HT1080 (cell line): ENCODE results near the gene STAT6. TPM values are rescaled to one million over a fixed set of nuclear protein-coding genes. Genes with fewer than 3 reads are reported as not detected.

ENCODE experiments used
- DNase-seq: peaks from one replicate; pipeline ENCODE4 v3.0.0-alpha.2; 2015; ENCODE audit warnings: low read depth
- total RNA-seq: library from RNA; depleted of rRNA; stranded (reverse); fragments of >200 nt; shearing (Covaris generic); gene quantifications from 2 replicates; pipeline ENCODE4 v1.2.3, GENCODE V29; 2014

STAT6 gene
- total RNA-seq, 1 experiment from 2014 or later: 118 TPM

DNA sequence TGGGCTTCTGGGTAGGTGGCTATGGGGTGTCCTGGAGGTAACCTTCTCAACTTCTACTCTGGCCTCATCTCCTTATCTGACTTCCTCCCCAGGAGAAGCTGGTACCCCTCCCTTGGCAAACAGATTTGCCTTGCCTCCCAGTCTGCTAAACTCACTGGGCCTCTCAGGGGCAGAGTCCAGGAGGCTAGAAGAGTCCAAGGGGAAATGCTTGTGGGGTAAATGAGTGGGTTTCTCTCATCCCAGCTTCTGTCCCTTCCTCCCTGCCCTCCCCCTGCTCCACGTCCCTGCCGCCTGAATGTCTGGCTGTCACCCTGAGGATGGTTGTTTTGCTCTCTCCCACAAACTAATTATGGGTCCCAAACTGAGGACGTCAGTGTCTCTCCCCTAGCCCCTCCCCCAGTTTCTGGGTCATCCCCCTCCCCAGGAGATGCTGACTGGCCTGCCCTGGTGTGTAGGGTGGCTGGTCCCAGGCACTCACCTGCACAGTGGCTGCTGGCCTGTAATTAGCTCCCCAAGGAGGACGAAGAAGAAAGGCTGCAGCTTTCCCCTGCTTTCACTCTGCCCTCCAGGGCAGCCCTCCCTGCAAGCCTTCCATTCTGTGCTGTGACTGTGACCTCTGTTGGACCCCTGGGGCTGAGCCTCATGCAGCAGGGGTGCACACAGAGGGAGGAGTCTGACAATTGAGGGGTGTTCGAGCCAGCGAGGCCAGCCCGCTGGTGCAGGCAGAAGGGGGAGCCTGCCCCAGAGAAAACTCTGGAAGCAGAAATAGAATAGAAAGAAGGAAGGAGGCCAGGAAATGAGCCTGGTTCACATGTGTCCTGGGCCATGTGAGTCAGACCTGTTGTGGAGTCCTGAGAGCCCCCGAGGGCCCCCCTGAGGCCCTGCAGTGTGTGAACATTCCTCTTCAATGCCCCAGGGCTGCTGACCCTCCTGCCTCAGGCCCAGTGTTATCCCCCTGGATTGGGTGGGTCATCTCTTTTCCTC lies 36.1 kb upstream of the STAT6 start, which contains the start of gene LRP1-AS:
Gene LRP1-AS, minus strand, starts transcription at position 659 of the 984 bp plus-strand sequence.
- DNase-seq: peak; percentile 68

DNA sequence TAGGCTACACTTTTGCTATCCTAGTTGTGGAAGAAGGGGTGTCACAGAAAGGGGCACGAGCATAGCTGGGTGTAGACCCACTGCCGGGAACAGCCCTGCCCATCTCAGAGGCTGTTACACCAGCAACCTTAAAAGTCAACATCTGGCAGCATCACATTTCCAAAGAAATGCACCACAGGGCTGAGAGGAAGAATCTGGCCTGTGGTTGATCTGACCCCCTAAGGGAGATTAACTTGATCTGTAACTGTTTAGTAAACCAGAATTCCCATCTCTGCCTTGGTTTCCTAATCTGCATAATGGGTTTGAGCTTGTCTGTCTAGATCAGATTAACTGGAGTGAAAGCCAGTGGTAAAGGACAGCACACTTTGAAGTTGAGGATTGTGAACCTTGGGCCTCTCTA lies 34.9 kb upstream of the STAT6 start:
- no peak for DNase-seq

DNA sequence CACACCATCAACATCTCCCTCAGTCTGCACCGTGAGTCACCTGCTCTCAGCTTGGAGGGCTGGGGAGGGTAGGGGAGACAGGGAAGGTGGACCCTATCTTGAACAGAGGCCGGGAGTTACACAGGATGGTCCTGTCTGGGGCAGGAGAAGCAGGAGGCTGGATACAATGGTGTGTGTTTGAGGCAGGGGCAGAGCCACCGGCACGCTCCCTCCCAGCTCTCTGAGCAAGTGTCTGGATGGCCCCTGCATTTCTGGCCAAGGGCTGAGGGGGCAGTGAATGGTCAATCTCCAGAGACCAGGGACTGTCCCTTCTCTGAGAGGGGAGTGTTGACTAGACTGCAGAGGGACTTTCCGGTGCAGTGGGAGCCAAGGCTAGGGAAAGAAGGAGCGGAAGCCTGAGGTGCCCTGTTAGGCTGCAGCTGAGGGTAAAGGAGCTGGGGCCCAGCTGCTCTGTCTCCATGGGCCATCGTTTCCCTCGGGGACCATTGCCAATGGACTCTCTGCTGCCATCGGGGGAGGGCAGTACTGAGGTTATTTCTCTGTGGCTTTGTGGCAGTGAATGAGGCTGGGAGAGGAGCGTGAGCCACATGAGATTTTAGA lies 34.4 kb upstream of the STAT6 start:
- no peak for DNase-seq

DNA sequence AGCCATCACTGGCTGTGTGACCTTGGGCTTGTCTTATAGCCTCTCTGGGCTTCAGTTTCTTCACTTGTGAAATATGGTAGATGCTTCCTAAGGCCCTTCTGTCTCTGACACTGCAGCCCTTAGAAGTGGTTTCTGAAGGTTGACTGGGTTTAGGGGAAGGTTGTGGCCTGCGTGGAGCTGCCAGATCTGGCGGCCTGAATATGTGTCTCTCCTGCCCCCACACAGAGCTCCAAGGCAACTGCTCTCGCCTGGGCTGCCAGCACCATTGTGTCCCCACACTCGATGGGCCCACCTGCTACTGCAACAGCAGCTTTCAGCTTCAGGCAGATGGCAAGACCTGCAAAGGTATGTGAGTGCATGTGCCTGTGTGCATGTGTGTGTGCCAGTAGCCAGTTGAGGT lies 32.3 kb upstream of the STAT6 start:
- DNase-seq: no peak

DNA sequence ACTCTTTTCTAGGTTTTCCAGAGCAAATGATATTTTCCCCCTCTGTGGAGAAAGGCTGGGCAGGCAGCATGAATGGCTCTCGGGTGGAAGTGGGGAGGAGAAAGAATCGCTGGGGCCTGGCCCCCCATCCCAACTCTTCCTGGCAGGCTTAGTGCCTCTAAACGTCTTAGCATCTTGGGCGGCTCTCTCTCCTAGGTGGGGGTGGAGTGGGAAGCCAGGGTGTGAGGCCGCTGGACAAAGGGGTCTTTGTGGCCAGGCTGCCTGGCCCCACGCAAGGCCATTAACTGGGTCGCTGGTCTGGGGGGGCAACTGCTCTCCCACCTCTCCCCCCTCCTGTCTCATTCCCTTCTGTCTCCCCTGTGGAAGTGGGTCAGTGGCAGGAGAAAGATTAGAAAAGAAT lies 31.6 kb upstream of the STAT6 start:
- no peak for DNase-seq

DNA sequence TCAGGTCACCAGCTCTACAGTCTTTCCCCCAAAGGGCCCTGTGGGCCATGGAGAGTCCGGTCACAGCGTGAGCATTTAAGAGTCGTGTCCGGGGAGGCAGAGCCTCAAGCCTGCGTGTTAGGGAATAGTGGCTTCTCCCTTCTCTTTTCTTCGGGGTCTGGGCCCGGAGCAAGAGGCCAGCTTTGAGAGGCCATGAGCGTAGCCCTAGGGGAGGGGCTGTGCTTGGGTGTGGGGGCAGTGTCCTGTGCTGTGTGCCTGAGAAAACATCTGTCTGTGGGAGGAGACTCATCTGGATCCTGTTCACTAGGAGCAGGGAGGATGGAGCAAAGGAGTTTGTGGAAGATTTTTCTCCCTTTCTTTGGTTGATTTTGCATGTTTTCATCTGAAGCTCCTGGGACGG lies 31.0 kb upstream of the STAT6 start:
- DNase-seq: no peak

DNA sequence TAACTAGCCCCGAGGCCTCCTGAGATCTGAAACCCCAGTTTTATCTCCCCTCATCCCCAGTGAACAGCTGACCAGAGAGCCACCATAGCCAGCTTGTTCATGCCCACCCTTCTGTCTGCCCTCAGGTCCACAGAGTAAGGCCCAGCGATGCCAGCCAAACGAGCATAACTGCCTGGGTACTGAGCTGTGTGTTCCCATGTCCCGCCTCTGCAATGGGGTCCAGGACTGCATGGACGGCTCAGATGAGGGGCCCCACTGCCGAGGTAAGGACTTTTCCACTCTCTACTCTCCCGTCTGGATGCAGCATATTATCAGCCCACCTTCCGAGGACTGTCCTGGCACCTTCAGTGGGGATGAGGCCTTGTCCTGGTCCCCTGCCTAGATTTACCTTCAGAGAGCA lies 30.1 kb upstream of the STAT6 start:
- no peak for DNase-seq

DNA sequence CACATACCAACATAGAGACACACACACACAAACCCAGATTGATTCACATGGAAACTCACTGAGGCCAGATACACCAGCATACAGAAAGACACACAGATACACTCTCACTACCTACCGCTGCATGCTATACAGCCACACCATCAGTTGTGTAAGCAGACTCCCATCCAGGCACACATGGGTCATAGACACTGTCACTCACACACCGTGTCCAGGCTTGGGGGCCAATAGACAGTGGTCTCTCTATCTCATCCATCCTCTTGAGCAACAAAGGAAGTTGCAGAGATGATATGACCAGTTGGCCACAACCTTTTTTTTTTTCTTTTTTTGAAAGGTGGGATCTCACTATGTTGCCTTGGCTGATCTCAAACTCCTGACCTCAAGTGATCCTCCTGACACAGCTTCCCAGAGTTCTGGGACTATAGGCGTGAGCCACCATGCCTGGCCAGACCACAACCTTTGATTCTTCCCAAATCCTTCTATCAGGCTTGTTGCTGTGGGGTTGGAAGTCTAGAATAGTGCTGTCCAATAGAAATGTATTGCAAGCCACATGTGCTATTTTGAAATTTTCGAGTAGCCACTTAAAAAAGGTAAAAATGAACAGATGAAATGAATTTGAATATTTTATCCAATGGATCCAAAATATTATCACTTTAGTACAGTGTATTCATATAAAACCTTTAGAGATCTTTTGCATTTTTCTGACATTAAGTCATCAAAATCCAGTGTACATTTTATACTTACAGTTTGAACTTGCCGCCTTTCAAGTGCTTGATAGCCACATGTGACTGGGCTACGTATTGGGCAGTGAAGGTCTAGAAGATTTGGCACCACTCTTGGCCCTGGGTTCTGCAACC lies 28.9 kb upstream of the STAT6 start:
- no peak for DNase-seq

DNA sequence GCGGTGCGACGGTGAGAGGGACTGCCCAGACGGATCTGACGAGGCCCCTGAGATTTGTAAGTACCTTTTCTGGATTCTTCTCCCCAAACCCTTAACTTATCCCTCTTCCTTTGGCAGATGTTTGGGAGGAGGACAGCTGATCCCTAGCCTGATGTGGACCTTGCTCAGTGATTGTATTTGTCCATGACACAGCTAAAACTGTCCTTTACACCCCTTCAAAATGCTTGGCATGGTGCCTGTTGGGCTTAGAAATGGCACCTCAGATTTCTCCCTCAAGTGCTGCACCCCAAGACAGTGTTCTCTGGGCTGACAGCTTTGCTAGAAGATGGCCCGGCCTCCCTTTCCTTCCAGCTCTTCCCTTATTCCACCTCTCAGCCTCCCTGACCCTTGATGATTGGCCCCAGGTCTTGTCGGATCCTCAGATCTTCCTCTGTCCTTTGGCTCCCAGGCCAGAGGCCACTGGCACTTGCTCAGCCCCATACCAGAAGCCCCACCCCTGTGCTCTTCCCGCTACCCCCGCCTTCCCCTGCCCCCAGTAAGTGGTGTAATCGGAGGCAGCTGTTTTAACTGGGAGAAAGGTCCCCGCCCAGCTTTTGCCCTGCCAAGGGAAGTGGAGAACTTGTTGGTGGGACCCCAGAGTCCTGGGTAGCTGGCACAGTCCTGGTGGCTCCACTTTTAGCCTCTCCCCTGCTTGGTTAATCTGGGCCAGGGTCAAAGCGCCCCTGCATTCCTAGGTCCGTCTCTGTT lies 27.5 kb upstream of the STAT6 start:
- DNase-seq: no peak

DNA sequence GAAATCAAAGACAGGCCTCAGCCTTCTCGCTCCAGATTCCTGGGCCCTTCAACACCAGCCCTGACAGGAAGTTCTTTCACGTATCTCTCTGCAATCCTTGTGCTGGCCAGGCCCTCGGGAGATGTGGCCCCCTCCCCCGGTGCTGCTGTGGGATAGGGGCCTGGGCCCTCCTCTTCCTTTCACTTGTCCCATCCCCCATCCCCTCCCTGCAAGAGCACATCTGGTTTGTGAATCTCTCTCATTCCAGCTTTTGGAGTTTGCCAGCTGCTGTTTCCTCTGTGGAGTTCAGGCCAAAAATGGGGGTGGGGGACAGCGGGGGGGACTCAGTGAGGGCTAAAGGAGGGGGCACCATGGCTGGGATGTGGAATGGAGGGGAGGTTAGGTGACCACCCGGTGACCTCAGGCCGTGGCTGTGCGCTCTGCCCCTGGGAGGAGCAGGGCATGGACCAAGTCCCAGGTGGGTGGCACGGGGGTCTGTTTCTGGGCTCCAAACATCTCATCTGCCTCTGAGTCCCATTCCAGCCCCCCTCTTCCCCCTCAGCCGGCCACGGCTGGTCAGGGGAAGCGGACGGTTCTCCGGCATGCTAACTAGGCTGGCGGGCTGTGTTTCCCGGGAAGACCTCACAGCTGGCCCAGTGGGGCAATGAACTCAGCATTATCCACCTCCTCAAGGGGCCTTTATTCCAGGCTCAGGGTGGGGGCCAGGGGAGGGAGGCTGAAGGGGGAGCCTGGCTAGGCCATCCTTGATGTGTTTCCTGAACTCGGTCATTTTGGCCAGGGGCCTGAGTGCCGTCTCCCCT lies 24.6 kb upstream of the STAT6 start:
- no peak for DNase-seq

DNA sequence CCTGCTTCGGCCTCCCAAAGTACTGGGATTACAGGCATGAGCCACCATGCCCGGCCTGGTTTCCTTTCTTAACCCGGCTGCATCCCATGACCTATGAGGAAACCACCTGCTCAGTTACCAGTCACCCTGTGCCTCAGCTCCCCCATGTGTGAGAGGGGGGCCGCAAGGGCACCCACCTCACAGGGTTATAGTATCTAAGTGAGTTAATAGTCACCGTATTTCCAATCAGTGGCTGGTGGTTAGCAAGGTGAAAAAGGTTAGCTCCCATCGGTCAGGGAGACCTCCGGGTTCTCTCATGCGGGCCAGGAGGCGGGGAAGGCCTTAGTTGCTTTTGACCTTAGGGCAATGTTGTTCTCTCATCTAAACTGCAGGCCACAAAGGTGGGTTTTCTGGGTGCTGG lies 23.8 kb upstream of the STAT6 start:
- DNase-seq: no peak

DNA sequence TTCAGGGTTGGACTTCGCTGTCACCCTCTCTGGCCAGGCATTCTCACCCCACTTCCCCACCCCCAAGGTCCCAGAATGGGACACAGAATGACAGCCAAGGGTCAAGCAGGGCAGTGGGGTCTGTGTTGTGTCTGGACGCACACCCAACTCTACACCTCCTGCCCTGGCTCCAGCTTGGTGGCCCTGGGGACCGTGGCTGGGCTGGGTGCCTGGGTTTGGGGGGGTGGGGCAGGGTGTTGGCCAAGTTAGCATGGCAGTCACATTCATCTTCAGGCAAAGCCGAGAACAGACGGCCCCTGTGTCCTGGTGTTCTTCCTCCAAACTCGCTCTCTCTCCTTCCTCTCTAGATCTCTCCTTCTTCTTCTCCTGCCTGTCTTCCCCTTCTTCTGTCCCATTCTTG lies 22.8 kb upstream of the STAT6 start:
- DNase-seq: no peak

DNA sequence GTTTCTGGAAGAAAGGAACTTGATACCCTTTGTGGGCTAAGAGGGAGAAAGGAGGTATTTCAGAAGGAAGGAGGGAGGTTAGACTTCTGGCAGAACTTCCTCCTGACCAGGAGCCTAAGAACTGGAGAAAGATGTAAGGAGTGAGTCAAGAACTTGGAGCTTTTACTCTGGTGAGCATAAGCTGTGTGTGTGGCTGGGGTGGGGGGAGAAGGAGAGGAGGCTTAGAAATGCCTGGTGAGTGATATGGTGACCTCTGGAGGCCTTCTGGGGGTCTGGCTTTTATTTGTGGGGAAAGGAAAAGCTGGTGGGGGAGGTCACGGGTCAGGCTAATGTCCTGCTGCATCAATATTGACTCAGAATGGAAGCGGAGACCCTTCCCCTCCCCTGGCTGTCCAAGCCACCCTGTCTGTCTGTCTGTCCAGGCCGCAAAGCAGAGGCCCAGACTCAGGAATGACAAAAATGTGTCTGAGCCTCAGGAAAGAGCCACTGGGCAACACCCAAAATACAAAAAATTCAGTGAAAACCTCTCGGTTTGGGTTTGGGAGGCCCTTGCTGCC lies 21.9 kb upstream of the STAT6 start:
- no peak for DNase-seq

DNA sequence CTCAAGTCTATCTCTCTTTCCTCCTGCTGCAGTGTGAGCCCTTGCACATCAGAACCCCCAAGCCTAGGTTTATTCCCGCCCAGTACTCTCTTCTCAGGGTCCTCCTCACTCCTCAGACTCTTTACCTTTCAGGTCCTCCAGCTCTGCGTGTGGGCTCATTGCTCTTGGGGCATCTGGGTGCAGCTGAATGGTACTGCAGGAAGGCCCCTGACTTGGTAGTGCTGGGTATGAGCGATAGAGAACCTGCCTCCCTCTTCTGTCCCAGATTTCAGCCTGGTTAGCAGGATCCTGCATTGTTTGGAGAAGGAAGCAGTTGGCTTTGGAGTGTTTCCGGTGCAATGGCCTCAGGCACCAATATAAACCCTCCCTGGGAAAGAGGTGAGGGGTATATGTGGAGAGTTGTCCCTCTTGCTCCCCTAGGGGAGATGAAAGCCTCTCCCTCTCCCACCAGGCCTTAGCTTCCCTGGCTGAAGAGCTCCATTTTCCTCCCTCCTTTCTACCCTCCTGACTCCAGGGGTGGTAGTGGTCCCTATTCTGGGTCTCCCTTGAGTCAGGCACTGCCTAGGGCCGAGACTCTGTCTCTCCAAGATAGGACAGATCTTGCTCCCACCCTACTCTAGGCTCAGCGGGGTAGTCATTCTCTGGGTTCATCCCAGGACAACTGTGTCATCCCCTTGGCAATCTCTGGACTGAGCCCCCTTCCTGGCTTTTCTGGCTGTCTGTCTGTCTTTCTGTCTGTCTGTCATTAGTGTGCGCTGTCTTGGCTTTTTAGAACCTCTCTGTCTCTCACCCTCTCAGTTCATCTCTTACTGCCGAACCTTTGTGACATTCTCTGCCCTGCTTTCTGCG lies 21.0 kb upstream of the STAT6 start:
- no peak for DNase-seq

DNA sequence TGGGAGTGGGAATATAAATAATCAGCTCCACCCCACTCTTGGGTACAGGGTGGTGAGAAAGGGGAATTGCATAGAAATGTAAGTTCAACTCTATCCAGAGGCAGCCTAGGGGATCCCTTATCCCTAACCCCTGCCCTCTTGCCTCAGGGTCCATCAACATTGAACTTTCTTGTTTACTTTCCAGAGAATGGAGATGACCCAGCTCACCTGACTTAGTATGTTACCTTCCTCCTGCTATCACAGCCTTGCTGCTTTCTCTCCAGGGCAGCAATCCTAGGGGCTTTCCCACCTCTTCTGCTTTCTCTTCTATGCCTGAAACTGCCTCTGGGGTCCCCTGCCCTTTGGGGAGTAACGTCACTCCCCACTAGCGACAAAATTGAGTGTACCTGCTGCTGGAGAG lies 19.8 kb upstream of the STAT6 start:
- DNase-seq: no peak

DNA sequence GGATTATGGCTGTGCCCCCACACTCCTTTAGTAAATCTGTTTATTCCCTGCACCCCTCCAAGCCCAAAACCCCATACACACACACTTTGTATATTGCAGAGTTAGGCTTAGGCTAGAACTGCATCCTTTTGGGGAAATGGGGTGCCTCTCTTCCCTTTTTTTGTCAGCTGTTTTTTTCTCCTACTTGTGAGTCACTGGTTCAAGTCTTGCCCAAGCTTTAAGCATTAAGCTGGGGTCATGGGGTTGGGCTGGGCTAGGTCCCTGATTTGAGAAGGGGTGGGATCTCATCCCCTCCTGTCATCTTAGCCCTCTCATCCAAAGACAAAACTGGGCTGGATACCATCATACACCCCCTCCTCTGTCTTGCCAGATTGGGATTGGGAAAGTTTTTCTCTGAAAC lies 18.7 kb upstream of the STAT6 start:
- DNase-seq: no peak

DNA sequence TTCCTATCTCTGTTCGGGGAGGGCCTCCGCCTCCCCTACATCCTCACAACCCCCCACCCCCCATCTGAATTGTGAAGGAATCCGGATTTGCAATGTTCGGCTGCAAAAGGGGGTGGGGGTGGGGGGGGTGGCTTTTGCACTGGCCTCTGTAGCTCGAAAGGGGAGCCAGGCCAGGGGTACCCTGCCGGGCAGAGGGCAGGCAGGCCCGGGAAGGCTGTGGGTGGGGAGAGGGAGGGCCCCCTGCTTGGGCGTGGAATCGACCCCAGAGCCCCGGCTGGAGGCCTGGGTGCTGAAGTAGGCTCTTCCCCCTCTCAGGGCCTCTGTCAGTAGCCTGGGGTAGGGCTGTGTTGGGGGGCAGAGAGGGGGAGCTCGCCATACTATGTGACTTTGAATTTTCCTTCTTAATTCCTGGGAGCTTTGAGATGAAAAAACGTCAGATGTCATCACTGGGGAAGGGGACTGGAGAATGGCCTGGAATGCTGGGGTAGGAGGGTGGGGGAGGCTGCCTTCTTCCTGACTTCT lies 18.2 kb upstream of the STAT6 start:
- DNase-seq: no peak

DNA sequence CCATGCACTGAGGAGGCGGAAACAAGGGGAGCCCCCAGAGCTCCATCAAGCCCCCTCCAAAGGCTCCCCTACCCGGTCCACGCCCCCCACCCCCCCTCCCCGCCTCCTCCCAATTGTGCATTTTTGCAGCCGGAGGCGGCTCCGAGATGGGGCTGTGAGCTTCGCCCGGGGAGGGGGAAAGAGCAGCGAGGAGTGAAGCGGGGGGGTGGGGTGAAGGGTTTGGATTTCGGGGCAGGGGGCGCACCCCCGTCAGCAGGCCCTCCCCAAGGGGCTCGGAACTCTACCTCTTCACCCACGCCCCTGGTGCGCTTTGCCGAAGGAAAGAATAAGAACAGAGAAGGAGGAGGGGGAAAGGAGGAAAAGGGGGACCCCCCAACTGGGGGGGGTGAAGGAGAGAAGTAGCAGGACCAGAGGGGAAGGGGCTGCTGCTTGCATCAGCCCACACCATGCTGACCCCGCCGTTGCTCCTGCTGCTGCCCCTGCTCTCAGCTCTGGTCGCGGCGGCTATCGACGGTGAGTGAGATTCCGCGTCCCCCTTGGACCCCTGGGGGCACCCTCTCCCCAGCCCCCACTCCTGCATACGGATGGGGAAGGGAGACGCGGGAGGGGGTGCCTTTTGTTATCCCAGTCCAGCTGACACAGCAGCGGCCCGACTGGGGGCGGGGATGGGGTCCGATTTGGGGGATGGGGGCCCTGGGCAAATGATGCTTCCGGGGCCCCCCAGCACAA lies 17.5 kb upstream of the STAT6 start:
- no peak for DNase-seq
